Jurkat, Clone E6-1 (cell line): ENCODE measurements around the gene XKR8. TPM values are rescaled to one million over a fixed set of nuclear protein-coding genes. Genes with fewer than 3 reads are reported as not detected.
A peak's percentile ranks its signal among the peaks of the same experiment; 100 is the strongest.

ENCODE experiments used
- DNase-seq: peaks from one replicate; pipeline ENCODE4 v3.0.0-alpha.2; 2011; ENCODE audit warnings: low read depth, low spot score
- H3K4me3 ChIP-seq: 2 replicates; pipeline ENCODE4 v1.5.1; 2011; ENCODE audit warnings: mild to moderate bottlenecking, low read length, control low read depth, moderate library complexity
- polyA plus RNA-seq: library from polyadenylated mRNA; unstranded; fragments of >200 nt; gene quantifications from one replicate; pipeline ENCODE4 v1.2.1, GENCODE V29; 2012; ENCODE audit warnings: missing spikeins; ENCODE audit not compliant: insufficient read length, insufficient read depth

The XKR8 gene
- 7.0 TPM for polyA plus RNA-seq

GRCh38 chr1:27959792-27960603 lies at the start of gene XKR8:
Gene XKR8 (plus strand): TSS chr1:27959973. CDS start chr1:27960070, 97 bp downstream.
- DNase-seq = peak; percentile 72
- peak within 1 kb of the TSS; percentile 71 for H3K4me3 ChIP-seq

GRCh38 chr1:27912429-27912828 lies 47.3 kb upstream of the XKR8 start:
- H3K4me3 ChIP-seq = no peak overlapping the region
- DNase-seq = no peak

DNA sequence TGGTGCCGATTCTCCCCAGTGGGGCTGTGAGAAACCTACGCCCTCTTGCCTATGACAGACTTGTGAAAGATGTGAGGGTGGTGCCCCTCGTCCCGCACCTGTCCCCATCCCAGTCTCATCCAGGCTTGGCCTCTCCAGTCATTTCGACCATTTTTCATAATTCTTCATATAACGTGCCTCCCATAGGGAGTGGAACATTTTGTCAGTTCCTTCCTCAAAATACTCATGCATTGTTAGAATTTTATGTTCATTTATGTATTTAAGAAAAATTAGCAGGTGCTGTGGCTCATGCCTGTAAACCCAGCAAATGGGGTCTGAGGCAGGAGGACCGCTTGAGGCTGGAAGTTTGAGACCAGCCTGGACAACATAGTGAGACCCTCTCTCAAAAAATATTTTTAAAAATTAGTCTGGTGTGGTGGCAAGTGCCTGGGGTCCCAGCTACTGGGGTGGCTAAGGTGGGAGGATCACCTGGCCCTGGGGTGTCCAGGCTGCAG lies 44.6 kb upstream of the XKR8 start:
- no peak overlapping the region; the same call in 1 of the 2 replicates for H3K4me3 ChIP-seq
- DNase-seq = no peak

DNA sequence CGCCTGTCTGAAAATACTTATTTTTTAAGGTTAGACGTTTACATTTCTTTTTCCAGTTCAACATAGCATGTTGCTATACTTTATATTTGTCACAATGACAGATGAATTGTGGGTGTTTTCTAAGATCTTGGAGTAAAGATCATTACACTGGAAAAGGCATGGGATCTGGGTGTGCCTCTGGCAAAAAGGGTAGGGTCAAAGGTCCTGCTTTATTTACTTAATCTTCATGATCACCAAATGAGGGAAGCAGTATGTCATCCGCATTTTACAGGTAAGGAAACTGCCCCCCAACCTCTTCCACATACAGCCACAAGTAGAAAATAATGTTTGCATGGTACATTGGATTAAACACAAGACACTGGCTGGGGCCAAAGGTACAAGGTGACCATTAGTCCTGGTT lies 37.5 kb upstream of the XKR8 start:
- no peak overlapping the region for H3K4me3 ChIP-seq
- no peak for DNase-seq

DNA sequence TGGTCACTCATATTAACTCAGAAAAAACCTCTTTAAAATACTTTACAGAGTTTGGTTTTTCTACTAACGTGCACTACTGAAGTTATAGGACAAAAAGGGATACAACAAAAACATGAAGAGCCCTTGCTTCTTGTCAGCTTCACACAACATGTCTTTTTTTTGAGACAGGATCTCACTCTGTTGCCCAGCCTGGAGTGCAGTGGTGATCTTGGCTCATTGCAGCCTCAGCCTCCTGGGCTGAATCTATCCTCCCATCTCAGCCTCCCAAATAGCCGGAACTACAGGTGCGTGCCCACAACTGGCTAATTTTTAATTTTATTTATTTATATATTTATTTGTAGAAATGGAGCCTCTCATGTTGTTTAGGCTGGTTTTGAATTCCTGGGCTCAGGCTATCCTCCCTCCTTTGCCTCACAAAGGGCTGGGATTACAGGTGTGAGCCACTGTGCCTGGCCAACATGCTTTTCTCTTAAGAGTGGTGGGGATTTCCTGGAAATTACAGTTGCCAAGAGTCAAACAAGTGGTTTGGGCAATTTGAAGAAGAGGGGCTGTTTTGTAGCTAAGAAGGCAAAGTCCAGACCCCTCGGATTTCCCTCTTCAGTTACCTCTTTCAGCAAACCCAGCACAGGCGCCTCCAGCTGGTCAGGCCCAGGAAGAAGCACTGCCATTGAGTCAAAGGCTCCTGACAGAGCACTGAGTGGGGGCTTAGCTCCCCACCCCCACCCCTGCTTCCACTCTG lies 31.4 kb upstream of the XKR8 start:
- no peak overlapping the region for H3K4me3 ChIP-seq
- DNase-seq = no peak

DNA sequence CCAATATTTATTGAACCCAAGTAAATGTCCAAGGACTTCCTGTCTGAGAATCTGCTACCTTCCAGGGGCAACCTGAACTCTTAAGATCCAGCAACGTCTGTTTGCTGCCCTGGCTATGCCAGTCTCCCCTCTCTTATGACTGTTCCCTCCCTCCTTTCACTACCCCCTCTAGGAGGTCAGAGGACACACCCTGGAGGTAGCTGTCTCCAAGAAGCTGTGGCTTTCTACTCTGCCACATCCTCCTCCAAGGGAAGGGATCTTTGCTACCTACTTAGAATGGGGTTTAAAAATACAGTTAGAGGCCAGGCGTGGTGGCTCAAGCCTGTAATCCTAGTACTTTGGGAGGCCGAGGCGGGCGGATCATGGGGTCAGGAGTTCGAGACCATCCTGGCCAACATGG lies 28.6 kb upstream of the XKR8 start:
- peak; percentile 41 for DNase-seq
- no peak overlapping the region for H3K4me3 ChIP-seq

- DNase-seq = peak; percentile 30
These were observed 28.0 kb upstream of the XKR8 start for GRCh38 chr1:27931759-27932158.

DNA sequence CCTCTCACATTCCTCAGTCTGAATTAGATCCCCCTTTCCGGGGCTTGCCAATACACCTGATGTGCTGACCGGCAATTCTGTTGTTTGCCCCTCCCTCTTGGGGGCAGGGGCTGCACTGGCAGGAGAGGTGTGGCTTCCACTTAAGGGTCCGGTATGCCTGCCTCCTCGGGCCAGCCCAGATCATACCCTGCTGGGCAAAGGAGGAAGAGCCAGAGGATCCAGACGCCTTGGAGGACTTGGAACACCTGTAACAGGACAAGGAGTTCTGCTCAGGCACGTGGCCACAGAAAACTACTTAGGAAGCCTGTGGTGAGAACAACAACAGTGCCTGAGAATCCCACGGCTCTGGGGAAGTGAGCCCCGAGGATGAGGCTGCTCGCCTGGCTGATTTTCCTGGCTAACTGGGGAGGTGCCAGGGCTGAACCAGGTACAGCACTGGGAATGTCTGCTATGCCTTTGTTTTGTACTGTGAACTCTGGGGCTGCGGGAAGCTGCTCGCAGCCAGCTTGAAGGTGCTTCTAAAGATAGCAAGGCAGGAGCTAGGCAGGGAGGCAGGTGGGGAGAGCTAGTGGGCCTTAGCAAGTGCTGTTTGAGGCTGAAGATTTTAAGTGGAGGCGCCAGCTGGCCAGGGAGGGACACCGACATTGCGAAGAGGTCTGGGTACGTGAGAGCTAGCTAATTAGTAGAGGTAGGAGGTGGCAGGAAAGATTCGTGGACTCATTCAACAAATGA lies 24.8 kb upstream of the XKR8 start, which contains the start of gene SMPDL3B:
SMPDL3B (plus strand) TSS at position 183 of the 732 bp plus-strand sequence; CDS start at position 367, 184 bp downstream.
- H3K4me3 ChIP-seq = no peak within 1 kb of the TSS
- no peak for DNase-seq

More at GRCh38 chr1:27931759-27932158, 28.0 kb upstream of the XKR8 start:
- H3K4me3 ChIP-seq = no peak overlapping the region

DNA sequence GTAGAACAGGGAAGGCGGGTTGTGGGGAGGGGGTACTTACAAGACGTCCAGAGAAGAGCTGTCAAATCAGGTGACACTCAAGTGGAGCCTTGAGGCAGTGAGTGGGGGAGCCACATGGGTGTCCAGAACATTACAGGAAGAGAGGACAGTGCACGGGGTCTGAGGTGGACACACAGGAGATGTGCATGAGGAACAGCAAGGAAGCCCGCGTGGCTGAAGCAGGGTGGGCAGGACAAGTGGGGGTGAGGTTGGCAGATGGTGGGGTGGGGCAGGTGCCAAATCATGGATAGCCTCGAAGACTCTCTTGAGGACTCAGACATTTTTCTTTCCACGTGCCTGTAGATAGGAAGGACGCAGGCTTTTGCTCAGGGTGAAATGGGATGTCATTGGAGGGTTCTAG lies 24.1 kb upstream of the XKR8 start:
- H3K4me3 ChIP-seq = no peak overlapping the region
- DNase-seq = no peak

- H3K4me3 ChIP-seq = no peak overlapping the region
- DNase-seq = no peak
These were observed 23.4 kb upstream of the XKR8 start for GRCh38 chr1:27936370-27936769.

DNA sequence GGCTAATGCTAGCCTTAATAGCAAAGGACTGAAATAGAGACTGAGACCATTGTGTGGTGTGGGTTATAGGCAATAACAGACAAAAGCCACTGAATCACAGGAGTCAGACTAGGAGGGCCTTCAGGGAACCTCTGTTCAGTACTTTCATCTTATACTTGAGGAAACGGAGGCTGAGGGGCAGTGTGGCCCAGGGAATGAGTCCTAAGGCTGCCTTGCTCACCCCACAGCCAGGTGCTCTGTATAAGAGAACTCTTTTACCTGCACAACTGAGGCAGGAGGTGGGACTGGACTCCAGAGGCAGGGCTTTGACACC lies 22.3 kb upstream of the XKR8 start:
- no peak for DNase-seq
- no peak overlapping the region for H3K4me3 ChIP-seq

DNA sequence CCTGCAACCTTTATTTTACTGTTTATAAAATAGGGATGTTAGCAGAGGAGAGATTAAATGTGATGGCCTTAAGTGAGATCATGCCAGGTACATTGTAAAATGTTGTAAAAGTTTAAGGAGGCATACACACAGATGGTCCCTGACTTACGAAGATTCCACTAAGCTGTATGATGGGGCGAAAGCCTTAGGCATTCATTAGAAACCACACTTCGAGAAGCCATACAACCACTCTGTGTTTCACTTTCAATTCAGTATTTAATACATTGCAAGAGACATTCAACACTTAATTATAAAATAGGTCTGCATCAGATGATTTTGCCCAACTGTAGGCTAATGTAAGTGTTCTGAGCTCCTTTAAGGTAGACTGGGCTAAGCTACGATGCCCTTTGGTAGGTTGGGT lies 21.3 kb upstream of the XKR8 start:
- H3K4me3 ChIP-seq = no peak overlapping the region
- DNase-seq = no peak

- peak; percentile 32 for DNase-seq
These were observed 19.5 kb upstream of the XKR8 start for GRCh38 chr1:27940297-27940696.

GRCh38 chr1:27940870-27941560 lies 18.8 kb upstream of the XKR8 start:
- no peak for DNase-seq
- H3K4me3 ChIP-seq = no peak overlapping the region

More at GRCh38 chr1:27940297-27940696, 19.5 kb upstream of the XKR8 start:
- H3K4me3 ChIP-seq = no peak overlapping the region

DNA sequence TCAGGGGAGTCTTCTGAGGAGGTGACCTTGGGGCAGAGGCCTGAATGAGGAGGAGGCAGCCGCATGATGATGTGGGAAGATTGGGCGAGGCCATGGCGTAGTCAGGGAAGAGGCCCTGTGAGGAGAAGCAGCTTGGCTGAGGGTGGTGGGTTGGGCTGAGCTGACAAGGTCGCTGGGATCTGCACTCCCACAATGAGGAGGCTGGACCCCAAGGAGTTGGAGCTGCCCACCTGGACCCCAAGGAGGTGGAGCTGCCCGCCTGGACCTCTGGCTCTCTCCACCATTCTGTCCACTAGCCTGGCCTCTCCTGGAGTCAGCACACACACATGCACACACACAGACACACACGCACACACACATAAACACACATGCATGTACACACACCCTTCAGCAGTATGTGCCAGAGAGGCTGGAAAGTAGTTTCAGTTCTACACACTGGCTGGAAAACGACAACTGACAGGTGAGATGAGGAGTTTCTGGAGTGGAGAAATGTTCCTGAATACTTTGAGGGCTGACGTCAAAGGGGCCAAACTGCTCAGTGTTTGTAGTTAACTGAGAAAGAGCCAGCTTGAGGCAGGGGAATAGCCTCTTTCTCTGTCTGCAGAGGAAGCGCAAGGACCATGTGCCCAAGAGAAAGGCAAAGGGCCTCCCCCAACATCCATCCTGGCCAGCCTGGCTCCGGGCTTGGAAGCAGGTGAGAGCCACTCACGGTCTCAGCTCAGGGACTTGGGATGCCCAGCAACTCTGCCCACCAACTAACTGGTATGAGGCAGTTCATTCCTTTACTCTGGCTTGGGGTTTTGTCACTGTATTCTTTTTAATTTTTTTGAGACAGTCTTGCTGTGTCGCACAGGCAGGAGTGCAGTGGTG lies 17.9 kb upstream of the XKR8 start:
- H3K4me3 ChIP-seq = no peak overlapping the region
- no peak for DNase-seq

DNA sequence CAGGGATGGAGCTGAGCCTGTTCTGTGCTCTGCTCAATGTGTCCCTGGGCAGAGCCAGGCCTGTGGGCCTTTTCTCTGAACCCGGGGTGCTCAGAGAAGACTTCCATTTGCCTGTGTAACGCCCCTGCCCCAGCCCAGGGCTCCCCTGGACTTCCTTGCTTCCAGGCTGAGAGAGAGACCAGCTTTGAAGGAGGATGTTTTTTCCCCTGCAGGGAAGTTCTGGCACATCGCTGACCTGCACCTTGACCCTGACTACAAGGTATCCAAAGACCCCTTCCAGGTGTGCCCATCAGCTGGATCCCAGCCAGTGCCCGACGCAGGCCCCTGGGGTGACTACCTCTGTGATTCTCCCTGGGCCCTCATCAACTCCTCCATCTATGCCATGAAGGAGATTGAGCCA lies 14.8 kb upstream of the XKR8 start:
- no peak overlapping the region for H3K4me3 ChIP-seq
- no peak for DNase-seq

- H3K4me3 ChIP-seq = no peak overlapping the region
- DNase-seq = no peak
These were observed 10.7 kb upstream of the XKR8 start for GRCh38 chr1:27949027-27949426.

DNA sequence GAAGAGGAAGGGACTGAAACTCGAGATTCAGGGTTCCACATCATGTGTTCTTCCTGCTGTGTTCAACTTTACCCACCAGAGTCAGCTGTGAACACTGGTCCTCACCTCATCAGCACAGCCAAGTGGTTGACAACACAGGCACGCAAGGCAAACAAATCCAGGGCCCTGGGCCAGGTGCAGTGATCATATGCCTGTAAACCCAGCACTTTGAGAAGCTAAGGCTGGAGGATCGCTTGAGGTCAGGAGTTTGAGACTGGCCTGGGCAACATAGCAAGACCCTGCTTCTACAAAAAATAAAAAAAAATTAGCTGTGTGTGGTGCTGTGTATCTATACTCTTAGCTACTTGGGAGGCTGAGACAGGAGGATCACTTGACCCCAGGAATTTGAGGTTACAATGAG lies 8.4 kb upstream of the XKR8 start:
- no peak for DNase-seq

More for the DNA sequence above, 8.4 kb upstream of the XKR8 start:
- H3K4me3 ChIP-seq = no peak overlapping the region
